ENCODE data around the gene KLK8. TPM values are rescaled to one million over a fixed set of nuclear protein-coding genes. Genes with fewer than 3 reads are reported as not detected.

Gene KLK8
- total and polyA plus RNA-seq, 11 donors: 1.9 TPM; not detected in 10

DNA sequence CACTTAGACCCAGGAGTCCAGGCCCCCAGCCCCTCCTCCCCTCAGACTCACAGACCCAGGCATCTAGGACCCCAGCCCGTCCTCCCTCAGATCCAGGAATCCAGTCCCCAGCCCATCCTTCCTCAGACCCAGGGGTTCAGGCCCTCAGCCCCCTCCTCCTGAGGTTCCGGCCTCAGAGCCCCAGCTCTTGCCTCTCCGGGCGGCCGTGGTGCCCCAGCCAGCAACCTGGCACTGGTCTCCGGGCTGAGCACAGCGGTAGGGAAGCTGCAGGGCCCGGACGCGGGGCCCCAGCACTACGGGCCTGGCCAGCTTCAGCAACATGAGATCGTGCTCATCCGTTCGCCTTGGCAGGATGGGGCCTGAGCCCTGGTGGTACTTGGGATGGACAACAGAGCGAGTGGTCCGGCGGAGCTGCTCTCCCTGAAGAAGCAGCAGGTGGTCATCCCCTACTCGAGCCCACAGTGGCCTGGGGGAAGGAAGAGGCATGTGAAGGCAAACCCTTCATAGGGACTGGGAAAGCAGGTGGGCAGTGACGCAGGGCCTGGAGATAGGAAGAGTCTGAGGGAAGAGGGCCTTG is 14.4 kb upstream of the KLK8 start:
- ATAC-seq (no peak), DNase-seq (no peak)
- Histone ChIP-seq H3K27ac (no peak overlapping the region), H3K27me3 (peaks cover 30 to 87% (median 56%) of the 10 kb centered on the region in 9 donors), H3K9me3 (no peaks in the 10 kb centered on the region), H3K4me1 (peaks cover 0 to 31% (median 15%) of the 10 kb centered on the region in 12 donors), H3K4me3 (no peak overlapping the region), H3K36me3 (no peaks in the 10 kb centered on the region)
- no peak for TF ChIP-seq POLR2A (IDR thresholded peaks at IDR 0.05)
- no peak for TF ChIP-seq CTCF (IDR thresholded peaks at IDR 0.05)
- WGBS, 4 donors: 84 to 90% (median 87%) methylated on average over 16 to 19 of the region's 19 CpGs
- intact Hi-C loops (cut with DNase I): loop anchor here in 3 of 10 donors (5.0 to 10.0 kb wide), 3 partner anchors 81 to 149 kb away; no protein-coding TSS in a partner anchor

GRCh38 chr19:51014242-51014641 is 12.8 kb upstream of the KLK8 start:
- Histone ChIP-seq H3K36me3 (no peaks in the 10 kb centered on the region), H3K4me3 (no peak overlapping the region), H3K27ac (no peak overlapping the region), H3K9me3 (no peaks in the 10 kb centered on the region), H3K27me3 (peaks cover 33 to 94% (median 55%) of the 10 kb centered on the region in 9 donors), H3K4me1 (peaks cover 0 to 24% (median 13%) of the 10 kb centered on the region in 12 donors)
- TF ChIP-seq POLR2A (IDR thresholded peaks at IDR 0.05) (no peak), CTCF (IDR thresholded peaks at IDR 0.05) (no peak)
- no peak for DNase-seq
- no peak for ATAC-seq
- intact Hi-C loops (cut with DNase I): loop anchor here in 3 of 10 donors (10.0 kb wide), 2 partner anchors 79 to 151 kb away; no protein-coding TSS in a partner anchor
- WGBS, 4 donors: 80 to 88% (median 87%) methylated on average over 6 of the region's 6 CpGs

DNA sequence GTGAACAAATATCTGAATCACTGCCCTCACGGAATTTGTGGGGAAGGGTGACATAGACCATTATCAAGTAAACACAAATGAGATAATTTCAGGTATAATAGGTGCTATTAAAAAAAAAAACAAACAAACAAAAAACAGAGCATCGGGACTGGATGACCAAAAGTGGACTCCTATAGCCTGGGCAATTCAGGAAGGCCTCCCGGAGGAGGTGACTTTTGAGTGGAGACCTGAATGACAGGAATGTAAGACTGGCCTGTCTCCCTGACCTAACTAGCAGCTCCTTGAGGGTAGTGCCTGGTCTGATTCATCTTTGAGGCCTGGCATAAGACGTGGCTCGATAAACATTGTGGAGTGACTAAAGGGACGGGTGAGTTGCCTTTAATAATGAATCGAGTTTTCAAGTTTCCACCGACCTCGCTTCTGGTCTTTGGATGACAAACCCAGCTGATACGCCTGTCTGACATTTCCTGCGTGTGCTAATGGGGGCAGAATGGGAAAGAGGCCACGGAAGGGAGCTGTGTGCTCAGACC is 11.3 kb upstream of the KLK8 start:
- intact Hi-C loops (cut with DNase I): loop anchor here in 3 of 10 donors (10.0 kb wide), 2 partner anchors 78 to 152 kb away; no protein-coding TSS in a partner anchor
- WGBS, 4 donors: 54 to 67% (median 61%) methylated on average over 12 of the region's 12 CpGs
- H3K4me3 ChIP-seq: no peak overlapping the region
- H3K27ac ChIP-seq: no peak overlapping the region
- H3K27me3 ChIP-seq: peaks cover 23 to 84% (median 41%) of the 10 kb centered on the region in 9 donors
- no peaks in the 10 kb centered on the region for H3K36me3 ChIP-seq
- no peak for ATAC-seq
- DNase-seq: no peak
- H3K4me1 ChIP-seq: peaks cover 0 to 11% (median 5%) of the 10 kb centered on the region in 12 donors
- no peaks in the 10 kb centered on the region for H3K9me3 ChIP-seq
- no peak for TF ChIP-seq CTCF (IDR thresholded peaks at IDR 0.05)
- TF ChIP-seq POLR2A (IDR thresholded peaks at IDR 0.05): no peak

GRCh38 chr19:51010066-51010795 is 8.8 kb upstream of the KLK8 start:
- TF ChIP-seq POLR2A (IDR thresholded peaks at IDR 0.05): no peak
- TF ChIP-seq CTCF (IDR thresholded peaks at IDR 0.05): no peak
- H3K4me3 ChIP-seq: no peak overlapping the region
- H3K36me3 ChIP-seq: no peaks in the 10 kb centered on the region
- DNase-seq: no peak
- 68 to 84% (median 70%) methylated on average over 4 of the region's 4 CpGs for WGBS, 4 donors
- intact Hi-C loops (cut with DNase I): loop anchor here in 3 of 10 donors (10.0 kb wide), 2 partner anchors 75 to 155 kb away; no protein-coding TSS in a partner anchor
- H3K27ac ChIP-seq: no peak overlapping the region
- H3K4me1 ChIP-seq: no peaks in the 10 kb centered on the region
- peaks cover 2 to 73% (median 18%) of the 10 kb centered on the region in 9 donors for H3K27me3 ChIP-seq
- H3K9me3 ChIP-seq: no peaks in the 10 kb centered on the region
- ATAC-seq: no peak

Measured in heart left ventricle (tissue), 16 donors.